Adrenal gland (tissue), 5 donors: ENCODE data around the gene NFIB.

Source experiments
- POLR2A ChIP-seq, 2 donors: fragments of 450-650 bp; IDR thresholded peaks; one replicate each; pipeline ENCODE4 v1.6.1; 2017; ENCODE audit warnings: antibody characterized with exemption in 2 of 2, mild to moderate bottlenecking in 2 of 2, moderate library complexity in 1 of 2
- TF ChIP-seq, protein P1 (sequence below), 6 experiments: fragments of 450-650 bp in 4 of 6; fragments of 200-600 bp in 2 of 6; sonication (generic) in 1 of 6; IDR thresholded peaks; 1 replicate in 5 of 6; 2 replicates in 1 of 6; pipeline versions ENCODE4 v1.5.1 to v1.8.0; 2016 to 2021; ENCODE audit warnings: antibody characterized with exemption in 6 of 6, mild to moderate bottlenecking in 2 of 6, moderate library complexity in 1 of 6
- donor health status: DM: no; HTN: no; CAD: no.

DNA sequence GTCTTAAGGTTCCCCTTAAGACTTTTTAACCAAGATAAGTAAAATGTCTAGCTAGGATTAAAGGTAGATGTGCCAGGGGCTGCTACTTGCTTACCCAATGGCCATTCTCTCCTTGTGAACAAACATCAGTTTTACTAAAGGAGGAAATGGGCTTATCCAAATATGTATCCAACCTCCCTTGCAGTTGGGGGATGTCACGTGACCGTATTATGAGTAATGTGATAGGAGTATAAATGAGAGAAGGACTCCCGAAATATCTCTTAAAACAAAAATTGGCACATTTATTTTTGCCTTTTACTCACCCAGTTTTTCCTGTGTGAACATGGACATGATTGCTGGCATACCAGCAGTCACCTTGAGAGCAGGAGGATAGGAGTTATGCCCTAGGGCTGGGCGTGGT is 247.9 kb downstream of the NFIB start:
- TF ChIP-seq, protein P1, sequence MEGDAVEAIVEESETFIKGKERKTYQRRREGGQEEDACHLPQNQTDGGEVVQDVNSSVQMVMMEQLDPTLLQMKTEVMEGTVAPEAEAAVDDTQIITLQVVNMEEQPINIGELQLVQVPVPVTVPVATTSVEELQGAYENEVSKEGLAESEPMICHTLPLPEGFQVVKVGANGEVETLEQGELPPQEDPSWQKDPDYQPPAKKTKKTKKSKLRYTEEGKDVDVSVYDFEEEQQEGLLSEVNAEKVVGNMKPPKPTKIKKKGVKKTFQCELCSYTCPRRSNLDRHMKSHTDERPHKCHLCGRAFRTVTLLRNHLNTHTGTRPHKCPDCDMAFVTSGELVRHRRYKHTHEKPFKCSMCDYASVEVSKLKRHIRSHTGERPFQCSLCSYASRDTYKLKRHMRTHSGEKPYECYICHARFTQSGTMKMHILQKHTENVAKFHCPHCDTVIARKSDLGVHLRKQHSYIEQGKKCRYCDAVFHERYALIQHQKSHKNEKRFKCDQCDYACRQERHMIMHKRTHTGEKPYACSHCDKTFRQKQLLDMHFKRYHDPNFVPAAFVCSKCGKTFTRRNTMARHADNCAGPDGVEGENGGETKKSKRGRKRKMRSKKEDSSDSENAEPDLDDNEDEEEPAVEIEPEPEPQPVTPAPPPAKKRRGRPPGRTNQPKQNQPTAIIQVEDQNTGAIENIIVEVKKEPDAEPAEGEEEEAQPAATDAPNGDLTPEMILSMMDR (IDR thresholded peaks at IDR 0.05), result no peak
- TF ChIP-seq POLR2A (IDR thresholded peaks at IDR 0.05), result no peak
